Peyer's patch (tissue), 4 donors: Measurements from ENCODE around the gene C1orf216.

ENCODE experiments used
- POLR2A ChIP-seq, 2 donors: fragments of 450-650 bp; IDR thresholded peaks; one replicate each; pipeline ENCODE4 v1.5.1; 2017; ENCODE audit warnings: antibody characterized with exemption in 2 of 2, mild to moderate bottlenecking in 2 of 2, moderate library complexity in 2 of 2
- TF ChIP-seq, protein P1 (sequence below), 6 experiments: fragments of 450-650 bp in 4 of 6; fragments of 200-600 bp in 2 of 6; sonication (generic) in 1 of 6; IDR thresholded peaks; one replicate each; pipeline ENCODE4 v1.5.1; 2017 to 2019; ENCODE audit warnings: antibody characterized with exemption in 6 of 6, mild to moderate bottlenecking in 3 of 6, moderate library complexity in 1 of 6

DNA sequence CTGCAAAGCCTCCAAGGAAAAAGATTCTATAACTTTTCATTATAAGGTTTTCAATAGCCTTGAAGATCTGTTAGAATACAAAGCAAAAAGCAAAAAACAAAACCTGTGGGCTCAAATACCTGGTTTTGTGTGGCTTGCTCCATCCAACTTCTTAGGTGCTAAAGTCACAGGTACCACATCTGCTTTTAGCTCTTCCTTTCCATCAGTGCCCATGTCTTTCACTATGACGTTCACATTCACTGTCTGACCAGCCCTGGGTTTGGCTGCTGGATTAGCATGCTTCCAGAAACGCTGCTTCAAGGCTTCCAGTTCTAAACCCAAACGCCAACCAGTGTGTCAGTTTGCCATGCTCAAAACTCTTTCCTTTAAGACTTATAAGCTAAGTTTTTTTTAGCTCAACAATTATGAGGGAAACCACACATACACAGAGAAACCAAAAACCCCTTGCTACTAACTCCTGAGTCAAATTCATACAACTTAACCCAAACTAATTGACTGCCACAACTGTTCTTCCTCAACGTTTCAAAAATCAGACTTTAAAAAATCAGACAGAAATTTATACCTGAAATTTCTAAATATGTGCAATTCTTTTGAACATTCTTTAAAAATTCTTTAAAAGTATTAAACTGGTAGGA is 35.1 kb upstream of the C1orf216 start:
- TF ChIP-seq, protein P1, sequence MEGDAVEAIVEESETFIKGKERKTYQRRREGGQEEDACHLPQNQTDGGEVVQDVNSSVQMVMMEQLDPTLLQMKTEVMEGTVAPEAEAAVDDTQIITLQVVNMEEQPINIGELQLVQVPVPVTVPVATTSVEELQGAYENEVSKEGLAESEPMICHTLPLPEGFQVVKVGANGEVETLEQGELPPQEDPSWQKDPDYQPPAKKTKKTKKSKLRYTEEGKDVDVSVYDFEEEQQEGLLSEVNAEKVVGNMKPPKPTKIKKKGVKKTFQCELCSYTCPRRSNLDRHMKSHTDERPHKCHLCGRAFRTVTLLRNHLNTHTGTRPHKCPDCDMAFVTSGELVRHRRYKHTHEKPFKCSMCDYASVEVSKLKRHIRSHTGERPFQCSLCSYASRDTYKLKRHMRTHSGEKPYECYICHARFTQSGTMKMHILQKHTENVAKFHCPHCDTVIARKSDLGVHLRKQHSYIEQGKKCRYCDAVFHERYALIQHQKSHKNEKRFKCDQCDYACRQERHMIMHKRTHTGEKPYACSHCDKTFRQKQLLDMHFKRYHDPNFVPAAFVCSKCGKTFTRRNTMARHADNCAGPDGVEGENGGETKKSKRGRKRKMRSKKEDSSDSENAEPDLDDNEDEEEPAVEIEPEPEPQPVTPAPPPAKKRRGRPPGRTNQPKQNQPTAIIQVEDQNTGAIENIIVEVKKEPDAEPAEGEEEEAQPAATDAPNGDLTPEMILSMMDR (IDR thresholded peaks at IDR 0.05) = no peak
- no peak for TF ChIP-seq POLR2A (IDR thresholded peaks at IDR 0.05)
